K562 (cell line): ENCODE results near the gene DNMT1. TPM values are rescaled to one million over a fixed set of nuclear protein-coding genes. Genes with fewer than 3 reads are reported as not detected.

ENCODE experiments used
- CHD4 ChIP-seq: fragments of 200-600 bp; sonication (generic); IDR thresholded peaks from 3 replicates; pipeline ENCODE4 v1.6.1; 2012; ENCODE audit warnings: low read depth, mild to moderate bottlenecking, mixed read lengths, low read length, inconsistent platforms; ENCODE audit not compliant: insufficient read depth, insufficient replicate concordance, poor library complexity, severe bottlenecking
- ETV6 ChIP-seq, 3 experiments: fragments of 150-350 bp in 1 of 3; sonication (generic) in 1 of 3; formaldehyde crosslinking in 1 of 3; IDR thresholded peaks; 2 replicates each; pipeline versions ENCODE4 v1.6.1 to v1.8.0; 2014 to 2022; ENCODE audit warnings: borderline replicate concordance in 2 of 3, low read depth in 2 of 3, antibody characterized with exemption in 1 of 3, low read length in 1 of 3, mild to moderate bottlenecking in 1 of 3, missing genetic modification reagents in 1 of 3
- FOXA3 ChIP-seq, 2 experiments: fragments of 450-650 bp in 1 of 2; sonication (generic) in 1 of 2; formaldehyde crosslinking; IDR thresholded peaks in 1 of 2; conservative IDR thresholded peaks in 1 of 2; 2 replicates each; pipeline versions ENCODE4 v1.4.0 to v1.8.0; 2020 to 2022; ENCODE audit warnings: mild to moderate bottlenecking in 2 of 2, missing genetic modification reagents in 1 of 2
- FOXK1 ChIP-seq: sonication (generic); formaldehyde crosslinking; IDR thresholded peaks from 2 replicates; pipeline ENCODE4 v1.8.0; 2022; ENCODE audit warnings: missing genetic modification reagents, mild to moderate bottlenecking, borderline replicate concordance
- HDAC8 ChIP-seq: fragments of 450-650 bp; IDR thresholded peaks from 2 replicates; pipeline ENCODE4 v1.6.1; 2016; ENCODE audit warnings: mild to moderate bottlenecking, missing genetic modification characterization, moderate library complexity, missing compliant biosample characterization
- HNRNPK ChIP-seq: fragments of 200-400 bp; formaldehyde crosslinking; IDR thresholded peaks from one replicate; pipeline ENCODE4 v1.6.1; 2018; ENCODE audit warnings: mild to moderate bottlenecking, low read depth, low read length; ENCODE audit not compliant: poor library complexity, severe bottlenecking
- MED1 ChIP-seq: sonication (generic); formaldehyde crosslinking; IDR thresholded peaks from 2 replicates; pipeline ENCODE4 v1.8.1; 2023; ENCODE audit warnings: missing genetic modification reagents, borderline replicate concordance
- MXD1 ChIP-seq: fragments of 250-450 bp; sonication (Bioruptor Pico); IDR thresholded peaks from 2 replicates; pipeline ENCODE4 v1.8.0; 2021; ENCODE audit warnings: borderline replicate concordance, mild to moderate bottlenecking, moderate library complexity; ENCODE audit not compliant: poor library complexity, severe bottlenecking
- POLR3G ChIP-seq: IDR thresholded peaks from 2 replicates; pipeline ENCODE4 v1.6.1; 2011; ENCODE audit not compliant: insufficient read length, insufficient replicate concordance; ENCODE audit errors: extremely low read depth
- RBM39 ChIP-seq: fragments of 200-400 bp; formaldehyde crosslinking; optimal IDR thresholded peaks from 2 replicates; pipeline ENCODE3; 2018; ENCODE audit warnings: low read depth, low read length
- SETDB1 ChIP-seq: IDR thresholded peaks from one replicate; pipeline ENCODE4 v1.6.1; 2012; ENCODE audit warnings: low read length, control low read depth, inconsistent platforms
- TOE1 ChIP-seq, 2 experiments: fragments of 450-650 bp in 1 of 2; sonication (generic) in 1 of 2; formaldehyde crosslinking in 1 of 2; IDR thresholded peaks; 2 replicates each; pipeline versions ENCODE4 v1.7.1 to v1.8.0; 2016 to 2022; ENCODE audit warnings: borderline replicate concordance in 2 of 2, mild to moderate bottlenecking in 2 of 2, antibody characterized with exemption in 1 of 2, inconsistent platforms in 1 of 2, low read depth in 1 of 2, missing genetic modification reagents in 1 of 2, moderate library complexity in 1 of 2
- ZFP30 ChIP-seq: fragments of 250-450 bp; sonication (Bioruptor Pico); IDR thresholded peaks from 2 replicates; pipeline ENCODE4 v1.8.0; 2022; ENCODE audit warnings: moderate library complexity, mild to moderate bottlenecking, inconsistent platforms, borderline replicate concordance
- ZNF324 ChIP-seq: fragments of 250-450 bp; sonication (Bioruptor Pico); IDR thresholded peaks from 2 replicates; pipeline ENCODE4 v1.4.0; 2020; ENCODE audit warnings: mild to moderate bottlenecking
- polyA plus RNA-seq, 8 experiments: library from polyadenylated mRNA; depleted of rRNA in 4 of 8; stranded (reverse) in 5 of 8; unstranded in 3 of 8; fragments of >200 nt; fragmentation: Nextera tagmentation in 2 of 8; fragmentation: Illumina TruSeq in 1 of 8; extraction: Ambion mirVana in 2 of 8; extraction: Trizol in 1 of 8; gene quantifications; 2 replicates each; pipeline versions ENCODE4 v1.2.1 to v1.2.3, GENCODE V29; 2011 to 2014; ENCODE audit warnings: inconsistent platforms in 1 of 8, missing spikeins in 1 of 8
- total RNA-seq, 7 experiments: library from RNA; depleted of rRNA in 6 of 7; stranded (reverse); fragments of >200 nt in 6 of 7; fragmentation: Illumina TruSeq in 2 of 7; extraction: Trizol in 2 of 7; gene quantifications; 2 replicates each; pipeline versions ENCODE4 v1.2.1 to v1.2.3, GENCODE V29; 2011 to 2021; ENCODE audit warnings: low replicate concordance in 1 of 7
- TF ChIP-seq, protein P1 (sequence below): fragments of 250-450 bp; sonication (Bioruptor Pico); IDR thresholded peaks from 2 replicates; pipeline ENCODE4 v1.6.1; 2021; ENCODE audit warnings: mild to moderate bottlenecking
- TF ChIP-seq, protein P2 (sequence below): fragments of 450-650 bp; formaldehyde crosslinking; IDR thresholded peaks from 2 replicates; pipeline ENCODE4 v1.4.0; 2022; ENCODE audit warnings: missing genetic modification characterization
- TF ChIP-seq, protein P3 (sequence below), 2 experiments: fragments of 450-650 bp; conservative IDR thresholded peaks; 2 replicates each; pipeline ENCODE4 v1.6.1; 2017; ENCODE audit warnings: mild to moderate bottlenecking in 2 of 2, moderate library complexity in 2 of 2
- TF ChIP-seq, protein P4 (sequence below): conservative IDR thresholded peaks from 2 replicates; pipeline ENCODE4 v1.6.1; 2011; ENCODE audit warnings: low read depth, mild to moderate bottlenecking, low read length; ENCODE audit not compliant: control insufficient read depth

DNMT1 gene
- total and polyA plus RNA-seq, 9 of the 15 experiments (the other 6 are each of a cell fraction or from before 2014, with no cell fraction given): 80.1 to 271 (median 121) TPM

GRCh38 chr19:10194500-10195198 lies at the start of gene DNMT1 (continued):
- TF ChIP-seq ETV6 (IDR thresholded peaks at IDR 0.05; ENCODE audit: borderline replicate concordance in 1 of 2, low read depth in 2 of 2, low read length in 1 of 2) (peak in 1 of 2 experiments; percentile 20; a peak in 1 of 4 replicates), ETV6 (CRISPR knock-in tag; IDR thresholded peaks at IDR 0.05; ENCODE audit: borderline replicate concordance) (no peak), MED1 (no peak), ZFP30 (CRISPR knock-in tag) (no peak), MXD1 (no peak), FOXK1 (CRISPR knock-in tag) (no peak), TOE1 (IDR thresholded peaks at IDR 0.05; ENCODE audit: borderline replicate concordance) (peak; percentile 93), TOE1 (CRISPR knock-in tag; IDR thresholded peaks at IDR 0.05; ENCODE audit: borderline replicate concordance, low read depth) (no peak), ZNF324 (CRISPR knock-in tag) (no peak), FOXA3 (CRISPR knock-in tag; conservative IDR thresholded peaks at IDR 0.05 in 1 of 2, IDR thresholded peaks at IDR 0.05 in 1 of 2) (no peak), HDAC8 (no peak), SETDB1 (no peak), HNRNPK (no peak), RBM39 (no peak), POLR3G (no peak), CHD4 (no peak)
- TF ChIP-seq, protein P1, sequence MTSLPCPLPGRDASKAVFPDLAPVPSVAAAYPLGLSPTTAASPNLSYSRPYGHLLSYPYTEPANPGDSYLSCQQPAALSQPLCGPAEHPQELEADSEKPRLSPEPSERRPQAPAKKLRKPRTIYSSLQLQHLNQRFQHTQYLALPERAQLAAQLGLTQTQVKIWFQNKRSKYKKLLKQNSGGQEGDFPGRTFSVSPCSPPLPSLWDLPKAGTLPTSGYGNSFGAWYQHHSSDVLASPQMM (CRISPR knock-in tag): no peak
- TF ChIP-seq, protein P2, sequence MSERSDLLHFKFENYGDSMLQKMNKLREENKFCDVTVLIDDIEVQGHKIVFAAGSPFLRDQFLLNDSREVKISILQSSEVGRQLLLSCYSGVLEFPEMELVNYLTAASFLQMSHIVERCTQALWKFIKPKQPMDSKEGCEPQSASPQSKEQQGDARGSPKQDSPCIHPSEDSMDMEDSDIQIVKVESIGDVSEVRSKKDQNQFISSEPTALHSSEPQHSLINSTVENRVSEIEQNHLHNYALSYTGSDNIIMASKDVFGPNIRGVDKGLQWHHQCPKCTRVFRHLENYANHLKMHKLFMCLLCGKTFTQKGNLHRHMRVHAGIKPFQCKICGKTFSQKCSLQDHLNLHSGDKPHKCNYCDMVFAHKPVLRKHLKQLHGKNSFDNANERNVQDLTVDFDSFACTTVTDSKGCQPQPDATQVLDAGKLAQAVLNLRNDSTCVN (CRISPR knock-in tag): no peak
- TF ChIP-seq, protein P3, sequence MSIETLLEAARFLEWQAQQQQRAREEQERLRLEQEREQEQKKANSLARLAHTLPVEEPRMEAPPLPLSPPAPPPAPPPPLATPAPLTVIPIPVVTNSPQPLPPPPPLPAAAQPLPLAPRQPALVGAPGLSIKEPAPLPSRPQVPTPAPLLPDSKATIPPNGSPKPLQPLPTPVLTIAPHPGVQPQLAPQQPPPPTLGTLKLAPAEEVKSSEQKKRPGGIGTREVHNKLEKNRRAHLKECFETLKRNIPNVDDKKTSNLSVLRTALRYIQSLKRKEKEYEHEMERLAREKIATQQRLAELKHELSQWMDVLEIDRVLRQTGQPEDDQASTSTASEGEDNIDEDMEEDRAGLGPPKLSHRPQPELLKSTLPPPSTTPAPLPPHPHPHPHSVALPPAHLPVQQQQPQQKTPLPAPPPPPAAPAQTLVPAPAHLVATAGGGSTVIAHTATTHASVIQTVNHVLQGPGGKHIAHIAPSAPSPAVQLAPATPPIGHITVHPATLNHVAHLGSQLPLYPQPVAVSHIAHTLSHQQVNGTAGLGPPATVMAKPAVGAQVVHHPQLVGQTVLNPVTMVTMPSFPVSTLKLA (conservative IDR thresholded peaks at IDR 0.05): peak; percentile 73 to 87
- TF ChIP-seq, protein P4, sequence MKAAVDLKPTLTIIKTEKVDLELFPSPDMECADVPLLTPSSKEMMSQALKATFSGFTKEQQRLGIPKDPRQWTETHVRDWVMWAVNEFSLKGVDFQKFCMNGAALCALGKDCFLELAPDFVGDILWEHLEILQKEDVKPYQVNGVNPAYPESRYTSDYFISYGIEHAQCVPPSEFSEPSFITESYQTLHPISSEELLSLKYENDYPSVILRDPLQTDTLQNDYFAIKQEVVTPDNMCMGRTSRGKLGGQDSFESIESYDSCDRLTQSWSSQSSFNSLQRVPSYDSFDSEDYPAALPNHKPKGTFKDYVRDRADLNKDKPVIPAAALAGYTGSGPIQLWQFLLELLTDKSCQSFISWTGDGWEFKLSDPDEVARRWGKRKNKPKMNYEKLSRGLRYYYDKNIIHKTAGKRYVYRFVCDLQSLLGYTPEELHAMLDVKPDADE: peak; percentile 59; the same call in 1 of the 2 replicates
